HG03521 (cell line): ENCODE results near the gene RAB3GAP1.
"Not testable (repeated sequence)": the region's sequence is repeated elsewhere in the genome, so short reads cannot be mapped to it uniquely, and the experiment has no call there.

Experiments used
- ATAC-seq: cut with Tn5 transposase; IDR thresholded peaks from one replicate; pipeline ENCODE4 v1.9.1; 2021; ENCODE audit warnings: mild to moderate bottlenecking, moderate library complexity; ENCODE audit not compliant: unreplicated experiment

RAB3GAP1 gene

DNA sequence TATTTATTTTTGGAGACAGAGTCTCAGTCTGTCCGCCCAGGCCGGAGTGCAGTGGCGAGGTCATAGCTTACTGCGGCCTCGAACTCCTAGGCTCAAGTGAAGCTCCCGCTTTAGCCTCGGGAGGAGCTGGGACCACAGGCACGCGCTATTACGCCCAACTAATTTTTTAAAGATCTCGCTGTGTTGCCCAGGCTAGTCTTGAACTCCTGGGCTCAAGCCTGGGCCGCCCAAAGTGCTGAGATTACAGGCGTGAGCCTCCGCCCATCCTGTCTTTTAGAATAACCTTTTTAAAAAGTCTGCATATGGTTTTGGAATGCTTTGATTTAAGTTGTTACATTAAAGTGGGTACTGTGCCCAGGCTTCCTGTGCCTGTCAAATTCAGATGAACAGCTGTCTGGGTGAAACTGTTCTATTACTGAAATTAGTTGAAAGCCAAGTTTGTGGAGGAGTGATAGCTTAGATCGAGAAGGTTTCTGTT is 944 bp downstream of the RAB3GAP1 start:
- peak; percentile 13 for ATAC-seq

DNA sequence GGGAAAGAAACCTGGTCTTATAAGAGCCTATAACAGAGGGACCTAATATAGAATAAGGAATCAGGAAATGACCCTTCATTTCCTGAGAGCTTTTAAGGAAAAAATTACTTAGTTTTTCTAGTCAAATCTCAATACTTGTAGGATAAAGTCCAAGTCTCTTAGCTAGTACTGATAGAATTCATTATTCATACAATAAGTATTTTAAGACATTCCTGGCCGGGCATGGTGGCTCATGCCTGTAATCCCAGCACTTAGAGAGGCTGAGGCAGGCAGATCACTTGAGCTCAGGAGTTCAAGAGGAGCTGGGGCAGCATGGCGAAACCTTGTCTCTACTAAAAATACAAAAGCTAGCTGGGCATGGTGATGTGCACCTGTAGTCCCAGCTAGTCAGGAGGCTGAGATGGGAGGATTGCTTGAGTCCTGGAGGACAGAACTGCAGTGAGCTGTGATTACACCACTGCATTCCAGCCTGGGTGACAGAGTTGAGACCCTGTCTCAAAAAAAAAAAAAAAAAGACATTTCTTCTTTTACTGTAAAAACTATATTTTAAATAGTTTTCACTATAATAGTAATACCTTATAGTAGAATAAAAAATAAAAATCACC is 3.2 kb downstream of the RAB3GAP1 start:
- no peak for ATAC-seq

GRCh38 chr2:135056790-135057189 is 4.7 kb downstream of the RAB3GAP1 start:
- ATAC-seq, result no peak

GRCh38 chr2:135059577-135059976 is 7.5 kb downstream of the RAB3GAP1 start:
- ATAC-seq, result no peak

DNA sequence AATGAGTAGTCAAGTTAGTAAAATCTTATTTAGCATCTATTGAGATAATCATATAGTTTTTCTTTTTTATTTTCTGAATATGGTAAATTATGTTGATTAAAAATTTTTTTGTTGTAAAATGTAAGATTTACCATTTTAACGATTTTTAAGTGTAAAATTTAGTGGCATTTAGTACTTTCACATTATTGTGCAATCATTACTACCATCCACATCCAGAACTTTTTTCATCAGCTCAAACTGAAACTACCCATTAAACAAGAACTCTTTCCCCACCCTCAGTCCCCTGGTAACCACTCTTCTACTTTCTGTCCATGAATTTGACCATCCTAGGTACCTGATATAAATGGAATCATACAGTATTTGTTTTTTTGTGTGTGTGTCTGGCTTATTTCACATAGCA is 11.1 kb downstream of the RAB3GAP1 start:
- no peak for ATAC-seq

- no peak for ATAC-seq
These were observed 12.1 kb downstream of the RAB3GAP1 start for GRCh38 chr2:135064149-135064548.

- ATAC-seq, result no peak
These were observed 14.6 kb downstream of the RAB3GAP1 start for GRCh38 chr2:135066710-135067109.

DNA sequence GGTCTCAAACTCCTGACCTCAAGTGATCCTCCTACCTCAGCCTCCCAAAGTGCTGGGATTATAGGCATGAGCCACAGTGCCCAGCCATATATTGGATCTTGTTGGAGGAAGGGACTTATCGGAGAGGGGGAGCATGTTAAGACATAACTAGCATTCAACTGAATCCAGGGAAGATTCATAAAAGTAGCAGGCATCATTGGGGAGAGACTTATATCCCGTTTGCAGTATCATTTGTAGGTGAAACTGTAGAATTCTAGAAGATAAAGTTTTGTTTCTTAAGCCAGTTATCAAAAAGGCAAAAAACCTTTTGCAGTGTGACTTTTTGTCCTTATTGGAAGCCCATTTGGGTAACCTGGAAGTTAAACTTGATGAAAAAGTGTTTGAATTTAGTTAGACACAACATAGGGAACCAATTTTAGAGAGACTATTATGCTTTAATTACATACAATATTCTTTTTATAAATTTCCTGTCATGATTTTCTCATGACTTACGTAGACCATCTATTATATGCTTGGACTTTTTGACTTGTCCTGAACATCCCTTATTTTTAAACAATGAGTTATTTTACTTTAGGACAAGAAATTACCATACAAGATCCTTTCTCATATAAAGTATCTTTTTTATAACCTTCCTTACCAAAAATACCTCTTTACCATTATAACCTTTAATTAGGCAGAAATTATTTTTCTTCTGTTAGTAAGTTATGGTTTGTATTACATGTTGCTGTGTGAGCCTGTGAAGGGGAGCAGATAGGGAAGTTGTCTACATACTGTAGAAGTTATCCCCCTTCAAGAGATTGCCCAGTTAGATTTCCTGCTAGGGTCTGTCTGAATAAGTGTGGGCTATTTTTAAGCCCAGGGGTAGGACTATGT is 20.3 kb downstream of the RAB3GAP1 start:
- ATAC-seq, result no peak

DNA sequence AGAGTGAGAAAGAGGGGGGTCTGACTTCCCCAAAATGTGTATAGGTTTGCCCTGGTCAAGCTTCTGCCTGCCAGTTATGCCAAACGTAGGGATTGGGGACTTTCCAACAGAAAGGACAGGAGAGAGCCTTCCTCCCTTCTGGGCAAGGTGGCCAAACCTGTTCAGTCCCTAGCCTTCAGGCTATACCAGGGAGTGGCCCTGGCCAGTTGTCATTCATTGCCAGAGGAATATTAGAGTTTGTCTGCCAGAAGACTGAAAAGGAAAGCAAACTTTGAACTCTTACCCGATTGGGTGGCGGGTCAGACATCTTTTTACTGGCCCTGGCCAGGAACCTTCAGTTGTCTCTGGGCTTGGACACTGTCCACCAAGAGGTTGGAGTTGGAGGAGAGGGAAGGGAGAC is 22.1 kb downstream of the RAB3GAP1 start:
- no peak for ATAC-seq

- ATAC-seq, result no peak
These were observed 24.5 kb downstream of the RAB3GAP1 start for GRCh38 chr2:135076556-135076955.

GRCh38 chr2:135078417-135078816 is 26.3 kb downstream of the RAB3GAP1 start:
- ATAC-seq, result no peak

- no peak for ATAC-seq
These were observed 34.1 kb downstream of the RAB3GAP1 start for GRCh38 chr2:135086222-135086621.

GRCh38 chr2:135089597-135089996 is 37.5 kb downstream of the RAB3GAP1 start:
- not testable (repeated sequence) for ATAC-seq

GRCh38 chr2:135091681-135092080 is 39.6 kb downstream of the RAB3GAP1 start:
- no peak for ATAC-seq

DNA sequence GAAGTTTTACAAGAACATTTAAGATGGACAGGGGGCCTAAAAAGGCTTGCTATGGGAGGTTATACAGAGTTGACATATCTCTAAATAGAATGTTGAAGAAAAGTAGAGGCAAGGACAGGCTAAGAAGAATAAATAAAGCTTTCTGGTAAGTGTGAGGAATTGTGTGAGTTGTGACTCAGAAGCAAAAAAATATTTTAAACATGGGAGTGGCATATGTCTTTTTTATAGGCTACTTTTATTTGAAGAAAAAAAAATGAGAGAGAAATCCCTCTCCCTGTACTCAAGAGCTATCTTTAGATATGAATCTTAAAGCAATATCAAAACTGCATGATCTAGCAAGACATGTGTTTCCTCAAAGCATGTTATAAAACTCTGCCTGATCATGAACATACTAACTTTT is 41.1 kb downstream of the RAB3GAP1 start:
- ATAC-seq, result no peak

GRCh38 chr2:135093670-135094330 is 41.7 kb downstream of the RAB3GAP1 start:
- ATAC-seq, result no peak

GRCh38 chr2:135094508-135094907 is 42.4 kb downstream of the RAB3GAP1 start:
- no peak for ATAC-seq

DNA sequence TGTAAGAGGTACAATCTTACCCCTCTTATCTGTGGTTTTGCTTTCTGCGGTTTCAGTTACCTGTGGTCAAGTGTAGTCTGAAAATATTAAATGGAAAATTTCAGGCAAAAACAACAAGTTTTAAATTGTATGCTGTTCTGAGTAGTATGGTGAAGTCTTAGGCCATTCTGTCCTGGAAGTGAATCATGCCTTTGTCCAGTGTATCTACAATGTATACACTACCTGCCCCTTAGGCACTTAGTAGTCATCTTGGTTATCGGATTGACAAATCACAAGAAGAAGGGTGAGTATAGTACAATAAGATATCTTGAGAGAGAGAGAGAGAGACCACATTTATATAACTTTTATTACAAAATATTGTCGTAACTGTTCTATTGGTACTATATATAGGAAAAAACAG is 43.5 kb downstream of the RAB3GAP1 start:
- no peak for ATAC-seq

DNA sequence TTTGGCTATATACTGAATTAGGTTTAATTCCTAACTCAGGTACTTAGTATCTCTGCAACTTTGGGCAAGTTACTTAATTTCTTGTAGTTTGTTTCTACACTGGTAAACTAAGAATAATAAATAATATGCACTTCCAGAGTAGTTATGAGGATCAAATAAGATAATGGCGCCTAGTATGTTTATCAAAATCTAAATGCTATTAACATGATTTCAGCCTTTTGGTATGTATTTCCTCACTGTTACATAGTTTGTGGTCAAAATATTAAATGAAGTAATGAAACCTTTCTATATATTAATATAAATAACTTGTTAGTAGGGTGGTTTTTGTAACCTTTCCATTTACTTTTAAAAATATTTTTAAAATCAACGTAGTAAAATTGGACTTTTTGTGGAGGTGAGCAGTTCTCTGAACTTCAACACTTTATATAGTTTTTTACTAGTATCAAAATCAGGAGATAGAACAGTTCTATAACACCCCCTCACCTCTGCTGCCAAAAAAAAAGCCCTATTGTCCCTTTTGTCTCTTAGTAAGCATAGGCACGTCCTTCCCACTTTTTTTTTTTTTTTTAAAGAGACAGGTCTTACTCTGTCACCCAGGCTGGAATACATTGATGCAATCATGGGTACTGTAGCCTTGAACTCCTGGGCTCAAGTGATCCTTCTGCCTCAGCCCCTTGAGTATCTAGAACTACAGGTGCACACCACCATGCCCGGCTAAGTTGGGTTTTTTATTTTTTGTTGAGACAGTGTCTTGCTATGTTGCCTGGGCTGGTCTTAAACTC is 44.8 kb downstream of the RAB3GAP1 start:
- ATAC-seq, result no peak

- no peak for ATAC-seq
These were observed 45.6 kb downstream of the RAB3GAP1 start for GRCh38 chr2:135097532-135098231.
